Lower lobe of right lung (tissue), 2 donors: ENCODE results near the gene FRYL. TPM values are rescaled to one million over a fixed set of nuclear protein-coding genes. Genes with fewer than 3 reads are reported as not detected.
A peak's percentile ranks its signal among the peaks of the same experiment; 100 is the strongest.

ENCODE experiments used
- ATAC-seq, 2 donors: fragments of 200-7000 bp; cut with Tn5 transposase; one replicate each; pipeline ENCODE4 v1.9.1; 2020 to 2022; ENCODE audit warnings: mild to moderate bottlenecking in 2 of 2, moderate library complexity in 2 of 2
- DNase-seq: peaks from one replicate; pipeline ENCODE4 v3.0.0-alpha.2; 2020
- H3K27ac ChIP-seq: fragments of 200-600 bp; one replicate; pipeline ENCODE4 v1.8.0; 2022
- H3K27me3 ChIP-seq: fragments of 200-600 bp; one replicate; pipeline ENCODE4 v1.8.0; 2022; ENCODE audit warnings: low read depth
- H3K36me3 ChIP-seq: fragments of 200-600 bp; one replicate; pipeline ENCODE4 v1.8.0; 2022; ENCODE audit warnings: mild to moderate bottlenecking
- H3K4me1 ChIP-seq: fragments of 200-600 bp; one replicate; pipeline ENCODE4 v1.8.0; 2022
- H3K4me3 ChIP-seq: fragments of 200-600 bp; one replicate; pipeline ENCODE4 v1.8.0; 2022; ENCODE audit warnings: mild to moderate bottlenecking
- H3K9me3 ChIP-seq: fragments of 200-600 bp; one replicate; pipeline ENCODE4 v1.8.0; 2022
- CTCF ChIP-seq: fragments of 200-600 bp; IDR thresholded peaks from one replicate; pipeline ENCODE4 v1.8.0; 2022; ENCODE audit warnings: antibody characterized with exemption, mild to moderate bottlenecking
- intact Hi-C: fragments of 100-400 bp; cut with DNase I; formaldehyde crosslinking; loops from one replicate; pipeline ENCODE4 v1.11.0; 2022
- total RNA-seq: library from RNA; stranded (reverse); fragmentation: NEBNext Ultra II Directional; extraction: Animal tissue kit (Norgen Biotek cat#: 25700); gene quantifications from one replicate; pipeline ENCODE4 v1.2.1, GENCODE V29; 2021
- donor health status: DM: no; HTN: yes; CAD: no; lungs with severe emphysema.

Gene FRYL
- total RNA-seq, 1 donor from 2014 or later: 85.0 TPM

GRCh38 chr4:48620831-48621230 lies 159.2 kb downstream of the FRYL start:
- DNase-seq (no peak), ATAC-seq (no peak)
- Histone ChIP-seq H3K27me3 (no peaks in the 10 kb centered on the region), H3K27ac (no peak overlapping the region), H3K4me1 (no peaks in the 10 kb centered on the region), H3K9me3 (no peaks in the 10 kb centered on the region), H3K36me3 (peaks cover 37% of the 10 kb centered on the region), H3K4me3 (no peak overlapping the region)
- intact Hi-C loops: no loop called here
- no peak for TF ChIP-seq CTCF

DNA sequence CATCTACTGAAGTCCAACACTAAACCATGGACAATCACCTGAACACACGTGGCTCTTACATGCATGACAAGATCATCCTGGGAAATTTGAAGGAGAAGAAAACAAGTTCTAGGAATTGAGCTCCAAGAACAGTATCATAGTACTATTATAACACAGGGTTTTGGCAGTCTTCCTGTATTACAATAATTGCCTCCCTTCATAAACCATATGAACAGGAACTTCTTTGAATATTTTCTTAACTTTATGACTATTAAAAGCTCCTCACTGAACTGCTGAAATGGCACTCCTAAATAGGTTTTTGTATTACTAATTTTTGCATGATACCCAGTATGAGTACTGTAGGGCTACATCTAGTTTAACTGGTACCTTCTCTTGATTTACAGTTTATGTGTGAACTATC lies 160.0 kb downstream of the FRYL start:
- no peak overlapping the region for H3K27ac ChIP-seq
- no peak for ATAC-seq
- no peaks in the 10 kb centered on the region for H3K27me3 ChIP-seq
- DNase-seq: no peak
- intact Hi-C loops: no loop called here
- H3K9me3 ChIP-seq: no peaks in the 10 kb centered on the region
- H3K4me1 ChIP-seq: no peaks in the 10 kb centered on the region
- no peak overlapping the region for H3K4me3 ChIP-seq
- H3K36me3 ChIP-seq: peaks cover 37% of the 10 kb centered on the region
- TF ChIP-seq CTCF: no peak

GRCh38 chr4:48604527-48604926 lies 175.6 kb downstream of the FRYL start:
- no peaks in the 10 kb centered on the region for H3K4me1 ChIP-seq
- TF ChIP-seq CTCF: no peak
- DNase-seq (no peak), ATAC-seq (no peak)
- no peak overlapping the region for H3K27ac ChIP-seq
- H3K4me3 ChIP-seq: no peak overlapping the region
- no peaks in the 10 kb centered on the region for H3K9me3 ChIP-seq
- intact Hi-C loops: no loop called here
- peaks cover 9% of the 10 kb centered on the region for H3K36me3 ChIP-seq
- H3K27me3 ChIP-seq: no peaks in the 10 kb centered on the region

GRCh38 chr4:48604041-48604440 lies 176.0 kb downstream of the FRYL start:
- Histone ChIP-seq H3K36me3 (peaks cover 13% of the 10 kb centered on the region), H3K4me3 (no peak overlapping the region), H3K27ac (no peak overlapping the region), H3K4me1 (no peaks in the 10 kb centered on the region), H3K9me3 (no peaks in the 10 kb centered on the region), H3K27me3 (no peaks in the 10 kb centered on the region)
- no peak for ATAC-seq
- intact Hi-C loops: no loop called here
- no peak for TF ChIP-seq CTCF
- no peak for DNase-seq

DNA sequence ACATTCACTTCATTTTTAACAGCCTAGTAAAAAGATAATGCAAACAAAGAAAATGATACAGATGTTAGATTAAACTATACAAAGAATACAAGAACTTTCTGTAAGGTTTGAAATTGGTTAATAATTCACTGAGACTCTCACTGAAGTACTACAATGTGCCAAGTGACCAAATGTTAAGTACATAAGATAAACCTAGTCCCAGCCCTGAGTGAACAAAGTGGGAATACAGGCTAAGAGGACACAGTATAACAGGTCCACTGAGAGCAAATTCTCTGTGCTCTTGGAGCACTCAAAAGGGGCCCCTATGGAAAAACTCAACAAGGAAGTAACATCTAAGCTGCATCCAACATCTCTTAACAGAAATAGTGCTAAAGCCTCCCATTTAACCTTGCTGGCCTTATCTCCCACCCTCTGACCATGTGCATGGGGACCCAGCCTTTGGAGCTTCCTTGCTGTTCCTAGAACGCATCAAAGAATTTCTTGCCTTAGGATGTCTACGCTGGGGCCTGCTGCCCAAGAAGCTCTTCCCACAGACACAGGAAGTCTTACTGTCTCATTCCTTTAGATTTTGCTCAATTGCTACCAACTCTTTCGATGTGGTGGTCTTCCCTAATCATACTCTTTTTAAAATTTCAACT lies 176.6 kb downstream of the FRYL start:
- Histone ChIP-seq H3K27ac (no peak overlapping the region), H3K27me3 (no peaks in the 10 kb centered on the region), H3K36me3 (peaks cover 14% of the 10 kb centered on the region), H3K4me3 (no peak overlapping the region), H3K9me3 (no peaks in the 10 kb centered on the region), H3K4me1 (no peaks in the 10 kb centered on the region)
- TF ChIP-seq CTCF: no peak
- no peak for DNase-seq
- intact Hi-C loops: no loop called here
- ATAC-seq: peak; percentile 84 to 96
